Endothelial cell of umbilical vein (primary cell): ENCODE data around the gene ROBO4. TPM values are rescaled to one million over a fixed set of nuclear protein-coding genes. Genes with fewer than 3 reads are reported as not detected.

Experiments used
- BruUV-seq: library from RNA; stranded (reverse); fragments of 400-500 nt; replicated peaks from 2 replicates; lab custom pipeline; 2021; lab: Mats Ljungman, UMichigan
- CTCF ChIA-PET: fragments of 300-600, 350-600 bp; sonication (Branson Sonifier 250); formaldehyde crosslinking; loops from one replicate; lab custom pipeline; 2021; ENCODE audit warnings: antibody characterized with exemption, inconsistent platforms; lab: Charles Lee
- POLR2A ChIA-PET: fragments of 300-600, 350-600 bp; sonication (Branson Sonifier 250); formaldehyde crosslinking; loops from one replicate; lab custom pipeline; 2021; ENCODE audit warnings: antibody characterized with exemption, inconsistent platforms; lab: Charles Lee
- DNase-seq: peaks from one replicate; pipeline ENCODE4 v3.0.0-alpha.2; 2011; ENCODE audit warnings: low read depth, low spot score
- FAIRE-seq: peaks from 2 replicates; lab custom pipeline; 2011; peaks lifted over from hg19 to GRCh38; lab: Jason Lieb, UNC
- H2AFZ ChIP-seq: 2 replicates; pipeline ENCODE4 v1.6.0; 2012; ENCODE audit warnings: low read depth, low read length, control low read depth, inconsistent platforms
- H3K27ac ChIP-seq: 2 replicates; pipeline ENCODE4 v1.5.1; 2011; ENCODE audit warnings: low read depth, mild to moderate bottlenecking, control low read depth, low read length, moderate library complexity; ENCODE audit not compliant: insufficient read depth
- H3K27me3 ChIP-seq, 2 experiments: 2 replicates each; pipeline versions ENCODE4 v1.6.0 to v1.6.1; 2011; ENCODE audit warnings: low read length in 2 of 2, mixed read lengths in 1 of 2; ENCODE audit not compliant: control insufficient read depth in 2 of 2, insufficient read depth in 2 of 2
- H3K36me3 ChIP-seq, 2 experiments: 2 replicates in 1 of 2; 3 replicates in 1 of 2; pipeline ENCODE4 v1.5.1; 2011; ENCODE audit warnings: low read length in 2 of 2, mild to moderate bottlenecking in 1 of 2, moderate library complexity in 1 of 2; ENCODE audit not compliant: control insufficient read depth in 2 of 2, insufficient read depth in 2 of 2; ENCODE audit errors: extremely low read depth in 1 of 2
- H3K4me1 ChIP-seq: 3 replicates; pipeline ENCODE4 v1.5.1; 2011; ENCODE audit warnings: mild to moderate bottlenecking, low read length; ENCODE audit not compliant: control insufficient read depth, insufficient read depth; ENCODE audit errors: extremely low read depth
- H3K4me2 ChIP-seq: 2 replicates; pipeline ENCODE4 v1.6.1; 2011; ENCODE audit warnings: low read length, control low read depth, mixed read lengths; ENCODE audit not compliant: insufficient read depth
- H3K4me3 ChIP-seq, 3 experiments: fragments of 200-600 bp in 1 of 3; sonication (generic), shearing (Covaris generic) in 1 of 3; replicated peaks in 1 of 3; 2 replicates each; pipeline ENCODE4 v1.5.1; 2011 to 2016; ENCODE audit warnings: control low read depth in 3 of 3, low read length in 3 of 3, mild to moderate bottlenecking in 2 of 3, inconsistent platforms in 1 of 3, low read depth in 1 of 3, moderate library complexity in 1 of 3; ENCODE audit not compliant: insufficient read depth in 1 of 3
- H3K79me2 ChIP-seq: 2 replicates; pipeline ENCODE4 v1.6.0; 2012; ENCODE audit warnings: low read length, inconsistent platforms; ENCODE audit not compliant: control insufficient read depth, insufficient read depth
- H3K9ac ChIP-seq: replicated peaks from 2 replicates; pipeline ENCODE3; 2011; ENCODE audit warnings: low read length, control low read depth; ENCODE audit not compliant: insufficient read depth; ENCODE audit errors: extremely low read depth
- H3K9me1 ChIP-seq: replicated peaks from 3 replicates; pipeline ENCODE4 v1.6.0; 2011; ENCODE audit warnings: mild to moderate bottlenecking, low read length; ENCODE audit not compliant: control insufficient read depth, insufficient read depth; ENCODE audit errors: extremely low read depth
- H3K9me3 ChIP-seq: replicated peaks from 2 replicates; pipeline ENCODE4 v1.5.1; 2012; ENCODE audit warnings: low read length, inconsistent platforms; ENCODE audit not compliant: control insufficient read depth, insufficient read depth
- H4K20me1 ChIP-seq: replicated peaks from 2 replicates; pipeline ENCODE3; 2011; ENCODE audit warnings: mild to moderate bottlenecking, low read length; ENCODE audit not compliant: control insufficient read depth, insufficient read depth; ENCODE audit errors: extremely low read depth
- CTCF ChIP-seq, 2 donors: IDR thresholded peaks; 1 replicate in 1 of 2; 2 replicates in 1 of 2; pipeline ENCODE4 v1.5.1; 2011; ENCODE audit warnings: low read length in 2 of 2, mild to moderate bottlenecking in 2 of 2, moderate library complexity in 2 of 2, control low read depth in 1 of 2, inconsistent platforms in 1 of 2, low read depth in 1 of 2; ENCODE audit not compliant: insufficient read depth in 1 of 2; ENCODE audit errors: extremely low read depth in 1 of 2
- FOS ChIP-seq: IDR thresholded peaks from 2 replicates; pipeline ENCODE4 v1.6.1; 2011; ENCODE audit warnings: mild to moderate bottlenecking, low read length, moderate library complexity, borderline replicate concordance; ENCODE audit not compliant: insufficient read depth
- GATA2 ChIP-seq: IDR thresholded peaks from 2 replicates; pipeline ENCODE4 v1.7.0; 2011; ENCODE audit warnings: low read depth, mild to moderate bottlenecking, moderate library complexity, mixed read lengths, low read length; ENCODE audit not compliant: insufficient read length, insufficient read depth
- JUN ChIP-seq: IDR thresholded peaks from 2 replicates; pipeline ENCODE4 v1.6.1; 2011; ENCODE audit warnings: borderline replicate concordance, low read depth; ENCODE audit not compliant: insufficient read length, insufficient read depth
- POLR2A ChIP-seq: IDR thresholded peaks from 2 replicates; pipeline ENCODE4 v1.6.1; 2012; ENCODE audit warnings: low read depth, mild to moderate bottlenecking, control low read depth, low read length
- dilution Hi-C: fragments of 300-500 bp; cut with MboI; formaldehyde crosslinking; loops from one replicate; pipeline ENCODE4 v1.15.0; 2019; ENCODE audit warnings: low sequenced_read_pairs; ENCODE audit not compliant: extremely low pct_ligation_motif_present
- intact Hi-C: fragments of 100-400 bp; cut with micrococcal nuclease; formaldehyde crosslinking; loops from one replicate; pipeline ENCODE4 v1.10.0; 2022
- polyA plus RNA-seq, 4 experiments: library from polyadenylated mRNA; depleted of rRNA in 3 of 4; stranded (reverse) in 3 of 4; unstranded in 1 of 4; fragments of >200 nt; gene quantifications; 2 replicates each; pipeline versions ENCODE4 v1.2.1 to v1.2.3, GENCODE V29; 2011 to 2012; ENCODE audit warnings: missing spikeins in 1 of 4
- total RNA-seq: library from RNA; stranded (reverse); gene quantifications from 2 replicates; pipeline ENCODE4 v1.2.3, GENCODE V29; 2021

The ROBO4 gene
- total and polyA plus RNA-seq, 2 donors (not counting 3 experiments of a cell fraction or from before 2014, with no cell fraction given): 260 to 474 TPM

GRCh38 chr11:124915541-124916369 lies 18.1 kb upstream of the ROBO4 start:
- Histone ChIP-seq H3K9me3 (no peaks in the 10 kb centered on the region), H3K36me3 (no peaks in the 10 kb centered on the region), H2AFZ (no peak overlapping the region), H3K4me3 (no peak overlapping the region), H3K27ac (peak overlapping the region; percentile 83), H3K9me1 (no peaks in the 10 kb centered on the region), H3K27me3 (no peaks in the 10 kb centered on the region), H3K4me2 (peak overlapping the region; percentile 54), H3K4me1 (peaks cover 16% of the 10 kb centered on the region), H4K20me1 (no peaks in the 10 kb centered on the region), H3K9ac (no peak overlapping the region), H3K79me2 (no peaks in the 10 kb centered on the region)
- ChIA-PET POLR2A (interaction anchor here (1.2 kb wide), 1 partner anchor 15 kb away, joined by 5 read pairs; no protein-coding TSS in a partner anchor), CTCF (interaction anchor here (1.3 to 2.4 kb wide), 5 partner anchors 11 to 176 kb away, joined by 3 to 14 read pairs (median 3); partner anchors contain the start of genes NRGN and ROBO4)
- FAIRE-seq (peak; percentile 85), DNase-seq (peak; percentile 60)
- intact Hi-C loops (loop anchor here (1.0 kb wide), 2 partner anchors 16 to 39 kb away; partner anchors contain the start of gene CCDC15), dilution Hi-C loops (no loop called here)
- no peak for TF ChIP-seq CTCF (IDR thresholded peaks at IDR 0.05; ENCODE audit: extremely low read depth in 1 of 2, insufficient read depth in 1 of 2, low read depth in 1 of 2, low read length in 2 of 2)
- TF ChIP-seq JUN: peak; percentile 89
- TF ChIP-seq GATA2: peak; percentile 78
- peak; percentile 84 for TF ChIP-seq FOS
- TF ChIP-seq POLR2A: no peak
- BruUV-seq: no TSS peak
